HCT116 (cell line): ENCODE data around the gene INCA1. TPM values are rescaled to one million over a fixed set of nuclear protein-coding genes. Genes with fewer than 3 reads are reported as not detected.

ENCODE experiments used
- ATAC-seq: fragments of 200-7000 bp; cut with Tn5 transposase; 2 replicates; pipeline ENCODE4 v1.9.1; 2020; ENCODE audit warnings: mild to moderate bottlenecking, moderate library complexity
- BruUV-seq: library from RNA; stranded (reverse); fragments of 400-500 nt; replicated peaks from 2 replicates; lab custom pipeline; 2021; lab: Mats Ljungman, UMichigan
- CTCF ChIA-PET: fragments of 300-600 bp; sonication (Branson Sonifier 250); formaldehyde crosslinking; loops from one replicate; lab custom pipeline; 2021; ENCODE audit warnings: antibody characterized with exemption; lab: Charles Lee
- POLR2A ChIA-PET: fragments of 300-600, 350-600 bp; sonication (Branson Sonifier 250); formaldehyde crosslinking; loops from one replicate; lab custom pipeline; 2021; ENCODE audit warnings: antibody characterized with exemption; lab: Charles Lee
- RAD21 ChIA-PET, 2 experiments: fragments of 300-600 bp; sonication (Branson Sonifier 250); formaldehyde crosslinking; loops; one replicate each; lab custom pipeline; 2023; ENCODE audit warnings: low total read pairs in 2 of 2; ENCODE audit not compliant: uncharacterized antibody in 2 of 2, unreplicated experiment in 2 of 2, low non-redundant PET in 1 of 2; lab: Charles Lee
- DNase-seq: peaks from one replicate; pipeline ENCODE4 v3.0.0-alpha.2; 2010; ENCODE audit warnings: low read depth, low spot score
- H2AFZ ChIP-seq: fragments of 200-600 bp; shearing (Covaris generic), sonication (generic); 2 replicates; pipeline ENCODE4 v1.6.1; 2017; ENCODE audit warnings: low read depth, mixed run types, mixed read lengths, antibody characterized with exemption, low read length; ENCODE audit not compliant: poor library complexity, severe bottlenecking
- H3K27ac ChIP-seq: 2 replicates; pipeline ENCODE4 v1.5.1; 2012; ENCODE audit warnings: low read depth, low read length
- H3K27me3 ChIP-seq: fragments of 200-600 bp; sonication (generic); 2 replicates; pipeline ENCODE4 v1.6.1; 2016; ENCODE audit warnings: mixed run types, low read length, mixed read lengths; ENCODE audit not compliant: insufficient read depth
- H3K36me3 ChIP-seq, 2 experiments: fragments of 200-500 bp in 1 of 2; fragments of 200-600 bp in 1 of 2; sonication (Bioruptor generic) in 1 of 2; sonication (generic) in 1 of 2; 2 replicates each; pipeline versions ENCODE4 v1.5.1 to v1.6.1; 2014 to 2016; ENCODE audit warnings: low read length in 2 of 2, inconsistent platforms in 1 of 2, mixed read lengths in 1 of 2, mixed run types in 1 of 2; ENCODE audit not compliant: insufficient read depth in 2 of 2, control insufficient read depth in 1 of 2
- H3K4me1 ChIP-seq, 2 experiments: fragments of 200-600 bp in 1 of 2; sonication (generic) in 1 of 2; 2 replicates each; pipeline versions ENCODE4 v1.5.1 to v1.6.1; 2012 to 2017; ENCODE audit warnings: low read length in 2 of 2, inconsistent platforms in 1 of 2, mild to moderate bottlenecking in 1 of 2, mixed read lengths in 1 of 2, mixed run types in 1 of 2, moderate library complexity in 1 of 2; ENCODE audit not compliant: insufficient read depth in 2 of 2, control insufficient read depth in 1 of 2
- H3K4me2 ChIP-seq: fragments of 200-600 bp; sonication (generic); 2 replicates; pipeline ENCODE4 v1.6.1; 2017; ENCODE audit warnings: mixed run types, low read length, mixed read lengths
- H3K4me3 ChIP-seq, 2 experiments: fragments of 200-600 bp in 1 of 2; sonication (generic) in 1 of 2; replicated peaks in 1 of 2; 2 replicates each; pipeline ENCODE4 v1.5.1; 2011 to 2016; ENCODE audit warnings: low read length in 2 of 2, control low read depth in 1 of 2, low read depth in 1 of 2, mild to moderate bottlenecking in 1 of 2, mixed read lengths in 1 of 2, mixed run types in 1 of 2
- H3K79me2 ChIP-seq: fragments of 200-600 bp; sonication (generic); 2 replicates; pipeline ENCODE4 v1.6.1; 2017; ENCODE audit warnings: mild to moderate bottlenecking, mixed run types, low read length, moderate library complexity, mixed read lengths; ENCODE audit not compliant: insufficient read depth
- H3K9ac ChIP-seq: fragments of 200-600 bp; sonication (generic); 2 replicates; pipeline ENCODE4 v1.6.1; 2016; ENCODE audit warnings: low read length, mixed read lengths
- H3K9me2 ChIP-seq: fragments of 200-600 bp; sonication (generic), shearing (Covaris generic); 2 replicates; pipeline ENCODE4 v1.6.1; 2017; ENCODE audit warnings: mixed run types, mild to moderate bottlenecking, moderate library complexity; ENCODE audit not compliant: insufficient read depth
- H3K9me3 ChIP-seq, 2 experiments: fragments of 200-500 bp in 1 of 2; fragments of 200-600 bp in 1 of 2; sonication (Bioruptor generic) in 1 of 2; sonication (generic) in 1 of 2; 2 replicates each; pipeline ENCODE4 v1.6.1; 2014 to 2017; ENCODE audit warnings: low read length in 2 of 2, mixed read lengths in 2 of 2, inconsistent platforms in 1 of 2, low read depth in 1 of 2, mild to moderate bottlenecking in 1 of 2, mixed run types in 1 of 2, moderate library complexity in 1 of 2; ENCODE audit not compliant: control insufficient read depth in 1 of 2, insufficient read depth in 1 of 2
- H4K20me1 ChIP-seq: fragments of 200-600 bp; sonication (generic), shearing (Covaris generic); 2 replicates; pipeline ENCODE4 v1.6.1; 2017; ENCODE audit warnings: mixed run types, mild to moderate bottlenecking, moderate library complexity; ENCODE audit not compliant: insufficient read depth
- CBX3 ChIP-seq: IDR thresholded peaks from 2 replicates; pipeline ENCODE4 v1.6.1; 2012; ENCODE audit warnings: low read depth
- CEBPB ChIP-seq: IDR thresholded peaks from 2 replicates; pipeline ENCODE4 v1.6.1; 2012; ENCODE audit warnings: low read depth
- EGR1 ChIP-seq: IDR thresholded peaks from 2 replicates; pipeline ENCODE4 v1.6.1; 2012; ENCODE audit warnings: low read depth
- ELF1 ChIP-seq: IDR thresholded peaks from 2 replicates; pipeline ENCODE4 v1.6.1; 2012; ENCODE audit warnings: low read depth, borderline replicate concordance
- EZH2 ChIP-seq: fragments of 200-600 bp; sonication (generic); IDR thresholded peaks from 2 replicates; pipeline ENCODE4 v1.6.1; 2017; ENCODE audit warnings: antibody characterized with exemption, mixed run types
- EZH2phosphoT487 ChIP-seq: fragments of 200-600 bp; IDR thresholded peaks from 2 replicates; pipeline ENCODE4 v1.6.1; 2018; ENCODE audit warnings: antibody characterized with exemption, borderline replicate concordance
- FOSL1 ChIP-seq: IDR thresholded peaks from 2 replicates; pipeline ENCODE4 v1.6.1; 2012; ENCODE audit warnings: low read depth
- JUND ChIP-seq: IDR thresholded peaks from 2 replicates; pipeline ENCODE4 v1.6.1; 2012
- POLR2A ChIP-seq: IDR thresholded peaks from 2 replicates; pipeline ENCODE4 v1.7.0; 2011; ENCODE audit warnings: borderline replicate concordance; ENCODE audit not compliant: insufficient read depth, insufficient read length; ENCODE audit errors: extremely low read depth
- POLR2AphosphoS5 ChIP-seq: IDR thresholded peaks from 2 replicates; pipeline ENCODE4 v1.6.1; 2011; ENCODE audit warnings: mild to moderate bottlenecking, low read depth, low read length, moderate library complexity
- RAD21 ChIP-seq: IDR thresholded peaks from 2 replicates; pipeline ENCODE4 v1.6.1; 2012; ENCODE audit warnings: low read depth, mild to moderate bottlenecking
- SP1 ChIP-seq: IDR thresholded peaks from 2 replicates; pipeline ENCODE4 v1.6.1; 2012; ENCODE audit warnings: low read depth
- SRF ChIP-seq: IDR thresholded peaks from 2 replicates; pipeline ENCODE4 v1.6.1; 2012; ENCODE audit warnings: low read depth
- TCF7L2 ChIP-seq: IDR thresholded peaks from 2 replicates; pipeline ENCODE4 v1.7.0; 2011; ENCODE audit warnings: borderline replicate concordance, inconsistent platforms; ENCODE audit not compliant: insufficient read depth, insufficient read length; ENCODE audit errors: extremely low read depth
- YY1 ChIP-seq: IDR thresholded peaks from 2 replicates; pipeline ENCODE4 v1.6.1; 2011; ENCODE audit warnings: low read length, low read depth, moderate library complexity, mild to moderate bottlenecking; ENCODE audit not compliant: insufficient replicate concordance; ENCODE audit errors: extremely low read depth
- ZFX ChIP-seq: fragments of 450-650 bp; IDR thresholded peaks from 2 replicates; pipeline ENCODE4 v1.6.1; 2017
- ZNF274 ChIP-seq: fragments of 200-500 bp; sonication (Bioruptor generic); IDR thresholded peaks from 2 replicates; pipeline ENCODE4 v1.6.1; 2014; ENCODE audit warnings: mild to moderate bottlenecking, low read depth, low read length, inconsistent platforms
- intact Hi-C: fragments of 100-400 bp; cut with micrococcal nuclease; formaldehyde crosslinking; loops from 2 replicates; pipeline ENCODE4 v1.10.0; 2022
- total RNA-seq: library from RNA; stranded (reverse); gene quantifications from one replicate; pipeline ENCODE4 v1.2.1, GENCODE V29; 2021; ENCODE audit not compliant: unreplicated experiment
- TF ChIP-seq, protein P1 (sequence below): IDR thresholded peaks from 2 replicates; pipeline ENCODE4 v1.6.1; 2012; ENCODE audit warnings: low read depth
- TF ChIP-seq, protein P2 (sequence below): IDR thresholded peaks from 2 replicates; pipeline ENCODE4 v1.6.1; 2012
- TF ChIP-seq, protein P3 (sequence below): IDR thresholded peaks from 2 replicates; pipeline ENCODE4 v1.6.1; 2012
- TF ChIP-seq, protein P4 (sequence below): IDR thresholded peaks from 2 replicates; pipeline ENCODE4 v1.6.1; 2011; ENCODE audit warnings: mild to moderate bottlenecking, low read length, moderate library complexity; ENCODE audit not compliant: insufficient replicate concordance; ENCODE audit errors: extremely low read depth

INCA1 gene
- total RNA-seq, 1 experiment from 2014 or later: 0.74 TPM

DNA sequence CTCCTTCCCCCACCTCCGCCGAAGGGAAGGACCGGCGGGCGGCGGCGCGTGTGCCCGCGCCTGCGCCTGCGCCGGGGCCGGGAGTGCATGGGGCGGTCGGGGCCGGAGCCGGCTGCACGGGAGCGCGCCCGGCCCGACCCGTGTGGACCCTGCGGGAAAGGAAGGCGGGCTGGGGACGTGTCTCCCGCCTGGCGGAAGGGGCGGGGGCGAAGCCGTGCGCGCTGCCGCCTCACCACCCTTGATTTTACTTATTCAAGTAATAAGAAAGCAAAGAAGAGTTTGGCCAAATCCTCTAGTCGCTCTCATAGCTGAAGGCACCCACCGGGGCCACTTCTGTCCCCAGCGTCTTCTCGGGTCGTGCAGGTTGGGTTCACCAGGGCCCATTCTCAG is 48.4 kb downstream of the INCA1 start:
- no peaks in the 10 kb centered on the region for H3K9me3 ChIP-seq
- peaks cover 12% of the 10 kb centered on the region; the same call in 1 of the 2 replicates for H4K20me1 ChIP-seq
- peaks cover 56% of the 10 kb centered on the region for H3K79me2 ChIP-seq
- H3K9me2 ChIP-seq: no peaks in the 10 kb centered on the region
- ChIA-PET RAD21 (no interaction called here), CTCF (interaction anchor here (1.4 kb wide), 1 partner anchor 9 kb away, joined by 3 read pairs; the partner anchor contains the start of genes RNF167 and SLC25A11), POLR2A (interaction anchor here (0.6 to 4.7 kb wide), 4 partner anchors 9 to 27 kb away, joined by 3 to 45 read pairs (median 9); partner anchors contain the start of genes RNF167, SLC25A11 and SPAG7)
- no TSS peak for BruUV-seq
- no peak overlapping the region for H2AFZ ChIP-seq
- no peaks in the 10 kb centered on the region for H3K27me3 ChIP-seq
- peak overlapping the region; percentile 96 to 97 for H3K4me3 ChIP-seq
- H3K9ac ChIP-seq: peak overlapping the region; percentile 97
- DNase-seq (peak; percentile 64), ATAC-seq (peak; percentile 63)
- peak overlapping the region; percentile 100 for H3K4me2 ChIP-seq
- peak overlapping the region; percentile 99 for H3K27ac ChIP-seq
- intact Hi-C loops: loop anchor here (1.0 to 5.0 kb wide), 2 partner anchors 9 to 38 kb away; partner anchors contain the start of genes CAMTA2, RNF167 and SLC25A11
- peaks cover 9 to 22% of the 10 kb centered on the region in 2 experiments; a peak in 2 of 4 replicates for H3K36me3 ChIP-seq
- peaks cover 35 to 70% of the 10 kb centered on the region in 2 experiments for H3K4me1 ChIP-seq
- TF ChIP-seq SP1: no peak
- TF ChIP-seq, protein P1, sequence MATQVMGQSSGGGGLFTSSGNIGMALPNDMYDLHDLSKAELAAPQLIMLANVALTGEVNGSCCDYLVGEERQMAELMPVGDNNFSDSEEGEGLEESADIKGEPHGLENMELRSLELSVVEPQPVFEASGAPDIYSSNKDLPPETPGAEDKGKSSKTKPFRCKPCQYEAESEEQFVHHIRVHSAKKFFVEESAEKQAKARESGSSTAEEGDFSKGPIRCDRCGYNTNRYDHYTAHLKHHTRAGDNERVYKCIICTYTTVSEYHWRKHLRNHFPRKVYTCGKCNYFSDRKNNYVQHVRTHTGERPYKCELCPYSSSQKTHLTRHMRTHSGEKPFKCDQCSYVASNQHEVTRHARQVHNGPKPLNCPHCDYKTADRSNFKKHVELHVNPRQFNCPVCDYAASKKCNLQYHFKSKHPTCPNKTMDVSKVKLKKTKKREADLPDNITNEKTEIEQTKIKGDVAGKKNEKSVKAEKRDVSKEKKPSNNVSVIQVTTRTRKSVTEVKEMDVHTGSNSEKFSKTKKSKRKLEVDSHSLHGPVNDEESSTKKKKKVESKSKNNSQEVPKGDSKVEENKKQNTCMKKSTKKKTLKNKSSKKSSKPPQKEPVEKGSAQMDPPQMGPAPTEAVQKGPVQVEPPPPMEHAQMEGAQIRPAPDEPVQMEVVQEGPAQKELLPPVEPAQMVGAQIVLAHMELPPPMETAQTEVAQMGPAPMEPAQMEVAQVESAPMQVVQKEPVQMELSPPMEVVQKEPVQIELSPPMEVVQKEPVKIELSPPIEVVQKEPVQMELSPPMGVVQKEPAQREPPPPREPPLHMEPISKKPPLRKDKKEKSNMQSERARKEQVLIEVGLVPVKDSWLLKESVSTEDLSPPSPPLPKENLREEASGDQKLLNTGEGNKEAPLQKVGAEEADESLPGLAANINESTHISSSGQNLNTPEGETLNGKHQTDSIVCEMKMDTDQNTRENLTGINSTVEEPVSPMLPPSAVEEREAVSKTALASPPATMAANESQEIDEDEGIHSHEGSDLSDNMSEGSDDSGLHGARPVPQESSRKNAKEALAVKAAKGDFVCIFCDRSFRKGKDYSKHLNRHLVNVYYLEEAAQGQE: no peak
- no peak for TF ChIP-seq ZFX
- no peak for TF ChIP-seq CBX3
- no peak for TF ChIP-seq ZNF274
- no peak for TF ChIP-seq RAD21
- TF ChIP-seq JUND: no peak
- no peak for TF ChIP-seq EZH2
- no peak for TF ChIP-seq SRF
- no peak for TF ChIP-seq ELF1
- no peak for TF ChIP-seq EZH2phosphoT487
- no peak for TF ChIP-seq FOSL1
- TF ChIP-seq, protein P2, sequence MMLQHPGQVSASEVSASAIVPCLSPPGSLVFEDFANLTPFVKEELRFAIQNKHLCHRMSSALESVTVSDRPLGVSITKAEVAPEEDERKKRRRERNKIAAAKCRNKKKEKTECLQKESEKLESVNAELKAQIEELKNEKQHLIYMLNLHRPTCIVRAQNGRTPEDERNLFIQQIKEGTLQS: no peak
- no peak for TF ChIP-seq CEBPB
- peak; percentile 55; the same call in 1 of the 2 replicates for TF ChIP-seq EGR1
- TF ChIP-seq TCF7L2: no peak
- TF ChIP-seq POLR2AphosphoS5: peak; percentile 64
- TF ChIP-seq, protein P3, sequence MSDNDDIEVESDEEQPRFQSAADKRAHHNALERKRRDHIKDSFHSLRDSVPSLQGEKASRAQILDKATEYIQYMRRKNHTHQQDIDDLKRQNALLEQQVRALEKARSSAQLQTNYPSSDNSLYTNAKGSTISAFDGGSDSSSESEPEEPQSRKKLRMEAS: peak; percentile 21; the same call in 1 of the 2 replicates
- TF ChIP-seq, protein P4, sequence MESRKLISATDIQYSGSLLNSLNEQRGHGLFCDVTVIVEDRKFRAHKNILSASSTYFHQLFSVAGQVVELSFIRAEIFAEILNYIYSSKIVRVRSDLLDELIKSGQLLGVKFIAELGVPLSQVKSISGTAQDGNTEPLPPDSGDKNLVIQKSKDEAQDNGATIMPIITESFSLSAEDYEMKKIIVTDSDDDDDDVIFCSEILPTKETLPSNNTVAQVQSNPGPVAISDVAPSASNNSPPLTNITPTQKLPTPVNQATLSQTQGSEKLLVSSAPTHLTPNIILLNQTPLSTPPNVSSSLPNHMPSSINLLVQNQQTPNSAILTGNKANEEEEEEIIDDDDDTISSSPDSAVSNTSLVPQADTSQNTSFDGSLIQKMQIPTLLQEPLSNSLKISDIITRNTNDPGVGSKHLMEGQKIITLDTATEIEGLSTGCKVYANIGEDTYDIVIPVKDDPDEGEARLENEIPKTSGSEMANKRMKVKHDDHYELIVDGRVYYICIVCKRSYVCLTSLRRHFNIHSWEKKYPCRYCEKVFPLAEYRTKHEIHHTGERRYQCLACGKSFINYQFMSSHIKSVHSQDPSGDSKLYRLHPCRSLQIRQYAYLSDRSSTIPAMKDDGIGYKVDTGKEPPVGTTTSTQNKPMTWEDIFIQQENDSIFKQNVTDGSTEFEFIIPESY: no peak
- TF ChIP-seq POLR2A: peak; percentile 66
- TF ChIP-seq YY1: no peak
